ENCODE measurements around the gene PCBP3.
"Not testable (repeated sequence)": the region's sequence is repeated elsewhere in the genome, so short reads cannot be mapped to it uniquely, and the experiment has no call there.

The PCBP3 gene

GRCh38 chr21:45832741-45833235 is 189.3 kb downstream of the PCBP3 start:
- H3K27me3 ChIP-seq (ENCODE audit: insufficient read depth, poor library complexity, severe bottlenecking); H3K4me3 ChIP-seq (replicated peaks; ENCODE audit: insufficient read depth, low read length): not testable (repeated sequence)
- peak; percentile 75 to 83 for DNase-seq (ENCODE audit: low read depth in 1 of 2, low spot score in 1 of 2)
- TF ChIP-seq POLR2AphosphoS5 (IDR thresholded peaks at IDR 0.05; ENCODE audit: low read depth) (0 out of 2 replicates have a peak, but pooled peaks have one; percentile 29), SPI1 (IDR thresholded peaks at IDR 0.05; ENCODE audit: borderline replicate concordance, low read depth) (peak; percentile 8; the same call in 1 of the 2 replicates)
- H3K27ac ChIP-seq (replicated peaks) = peak overlapping the region; percentile 57

- no peaks in the 10 kb centered on the region for H3K27me3 ChIP-seq (ENCODE audit: insufficient read depth, poor library complexity, severe bottlenecking)
- no peak overlapping the region for H3K27ac ChIP-seq (replicated peaks)
- no peak for TF ChIP-seq SPI1 (IDR thresholded peaks at IDR 0.05; ENCODE audit: borderline replicate concordance, low read depth)
- TF ChIP-seq, protein P1, sequence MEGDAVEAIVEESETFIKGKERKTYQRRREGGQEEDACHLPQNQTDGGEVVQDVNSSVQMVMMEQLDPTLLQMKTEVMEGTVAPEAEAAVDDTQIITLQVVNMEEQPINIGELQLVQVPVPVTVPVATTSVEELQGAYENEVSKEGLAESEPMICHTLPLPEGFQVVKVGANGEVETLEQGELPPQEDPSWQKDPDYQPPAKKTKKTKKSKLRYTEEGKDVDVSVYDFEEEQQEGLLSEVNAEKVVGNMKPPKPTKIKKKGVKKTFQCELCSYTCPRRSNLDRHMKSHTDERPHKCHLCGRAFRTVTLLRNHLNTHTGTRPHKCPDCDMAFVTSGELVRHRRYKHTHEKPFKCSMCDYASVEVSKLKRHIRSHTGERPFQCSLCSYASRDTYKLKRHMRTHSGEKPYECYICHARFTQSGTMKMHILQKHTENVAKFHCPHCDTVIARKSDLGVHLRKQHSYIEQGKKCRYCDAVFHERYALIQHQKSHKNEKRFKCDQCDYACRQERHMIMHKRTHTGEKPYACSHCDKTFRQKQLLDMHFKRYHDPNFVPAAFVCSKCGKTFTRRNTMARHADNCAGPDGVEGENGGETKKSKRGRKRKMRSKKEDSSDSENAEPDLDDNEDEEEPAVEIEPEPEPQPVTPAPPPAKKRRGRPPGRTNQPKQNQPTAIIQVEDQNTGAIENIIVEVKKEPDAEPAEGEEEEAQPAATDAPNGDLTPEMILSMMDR (IDR thresholded peaks at IDR 0.05; ENCODE audit: insufficient read depth, low read length) = no peak
- TF ChIP-seq POLR2AphosphoS5 (IDR thresholded peaks at IDR 0.05; ENCODE audit: low read depth) = no peak
- no peak for TF ChIP-seq REST (IDR thresholded peaks at IDR 0.05; ENCODE audit: insufficient replicate concordance, low read depth)
- TF ChIP-seq GABPA (IDR thresholded peaks at IDR 0.05; ENCODE audit: low read depth) = no peak
- no peak for DNase-seq (ENCODE audit: low read depth in 1 of 2, low spot score in 1 of 2)
- no peak overlapping the region for H3K4me3 ChIP-seq (replicated peaks; ENCODE audit: insufficient read depth, low read length)
These were observed 189.9 kb downstream of the PCBP3 start for GRCh38 chr21:45833414-45833813.

DNA sequence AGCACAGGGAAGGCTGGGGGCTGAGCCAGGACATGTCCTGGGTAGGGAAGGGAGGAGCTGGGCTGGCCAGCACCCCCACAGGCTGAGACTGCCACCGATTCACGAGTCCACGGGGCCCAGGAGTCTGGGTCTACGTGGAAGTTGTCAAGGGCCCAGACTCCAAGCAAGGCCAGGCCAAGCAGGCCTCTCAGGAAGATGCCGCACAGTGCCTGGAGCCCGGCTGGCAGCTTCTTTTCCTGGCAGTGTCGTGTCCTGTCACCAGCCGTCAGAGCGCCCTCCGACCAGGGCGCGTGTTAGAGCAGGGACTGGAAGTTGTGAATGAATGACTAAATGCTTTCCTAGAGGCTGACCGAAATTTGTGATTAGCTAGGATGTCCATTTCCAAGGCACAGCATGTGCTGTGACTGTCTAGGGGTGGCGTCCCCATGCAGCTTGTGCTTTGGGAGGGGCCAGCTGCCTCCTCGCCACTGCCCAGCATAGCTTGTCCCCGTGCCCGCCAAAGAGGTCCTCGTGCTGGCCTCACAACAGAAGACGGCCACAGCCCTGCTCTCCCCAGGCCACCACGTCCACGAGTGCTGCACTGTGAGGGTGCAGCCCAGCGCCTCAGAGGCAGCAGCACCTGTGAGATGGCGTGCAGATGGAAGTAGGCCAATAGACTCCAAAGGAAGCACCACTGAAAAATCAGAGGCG is 190.6 kb downstream of the PCBP3 start:
- no peak for TF ChIP-seq GABPA (IDR thresholded peaks at IDR 0.05; ENCODE audit: low read depth)
- Histone ChIP-seq H3K4me3 (replicated peaks; ENCODE audit: insufficient read depth, low read length) (no peak overlapping the region), H3K27ac (replicated peaks) (no peak overlapping the region), H3K27me3 (ENCODE audit: insufficient read depth, poor library complexity, severe bottlenecking) (no peaks in the 10 kb centered on the region)
- DNase-seq (ENCODE audit: low read depth in 1 of 2, low spot score in 1 of 2) = no peak

GRCh38 chr21:45834821-45835293 is 191.3 kb downstream of the PCBP3 start:
- H3K27me3 ChIP-seq (ENCODE audit: insufficient read depth, poor library complexity, severe bottlenecking) = no peaks in the 10 kb centered on the region
- no peak overlapping the region for H3K4me3 ChIP-seq (replicated peaks; ENCODE audit: insufficient read depth, low read length)
- DNase-seq (ENCODE audit: low read depth in 1 of 2, low spot score in 1 of 2) = no peak
- H3K27ac ChIP-seq (replicated peaks) = no peak overlapping the region
- TF ChIP-seq, protein P1 (IDR thresholded peaks at IDR 0.05; ENCODE audit: insufficient read depth, low read length) = no peak
- TF ChIP-seq SPI1 (IDR thresholded peaks at IDR 0.05; ENCODE audit: borderline replicate concordance, low read depth) = no peak
- no peak for TF ChIP-seq REST (IDR thresholded peaks at IDR 0.05; ENCODE audit: insufficient replicate concordance, low read depth)
- no peak for TF ChIP-seq POLR2AphosphoS5 (IDR thresholded peaks at IDR 0.05; ENCODE audit: low read depth)
- TF ChIP-seq GABPA (IDR thresholded peaks at IDR 0.05; ENCODE audit: low read depth) = no peak
